GM21390 (cell line): Measurements from ENCODE around the gene OR3A3.
"Not testable (repeated sequence)": the region's sequence is repeated elsewhere in the genome, so short reads cannot be mapped to it uniquely, and the experiment has no call there.

Experiments
- ATAC-seq: cut with Tn5 transposase; IDR thresholded peaks from one replicate; pipeline ENCODE4 v1.9.1; 2021; ENCODE audit not compliant: unreplicated experiment

Gene OR3A3

GRCh38 chr17:3411070-3411469 is at the start of gene OR3A3:
OR3A3 (plus strand) TSS chr17:3411370.
- no peak for ATAC-seq

GRCh38 chr17:3371167-3371566 is 40.0 kb upstream of the OR3A3 start:
- ATAC-seq: not testable (repeated sequence)

- ATAC-seq: no peak
Observed at GRCh38 chr17:3378321-3378720, 32.8 kb upstream of the OR3A3 start.

- ATAC-seq: no peak
Observed at GRCh38 chr17:3381957-3382356, 29.2 kb upstream of the OR3A3 start.

- ATAC-seq: no peak
Observed at GRCh38 chr17:3385869-3386816, 25.0 kb upstream of the OR3A3 start, which contains the start of gene OR3A2. OR3A2 (minus strand) TSS chr17:3386308.

GRCh38 chr17:3389791-3390190 is 21.4 kb upstream of the OR3A3 start:
- ATAC-seq: no peak

GRCh38 chr17:3397801-3398200 is 13.4 kb upstream of the OR3A3 start:
- not testable (repeated sequence) for ATAC-seq

GRCh38 chr17:3398310-3398709 is 12.9 kb upstream of the OR3A3 start, which contains the start of gene OR1E1:
OR1E1 (minus strand) TSS chr17:3398410; CDS start chr17:3398410, 0 bp downstream.
- no peak for ATAC-seq

- ATAC-seq: no peak
Observed at GRCh38 chr17:3400055-3400454, 11.1 kb upstream of the OR3A3 start.

- ATAC-seq: no peak
Observed at GRCh38 chr17:3401786-3402185, 9.4 kb upstream of the OR3A3 start.

GRCh38 chr17:3403856-3404255 is 7.3 kb upstream of the OR3A3 start:
- ATAC-seq: not testable (repeated sequence)

- ATAC-seq: not testable (repeated sequence)
Observed at GRCh38 chr17:3412216-3412615, 1.0 kb downstream of the OR3A3 start.

- ATAC-seq: no peak
Observed at GRCh38 chr17:3415610-3416009, 4.4 kb downstream of the OR3A3 start.

GRCh38 chr17:3418222-3418621 is 7.1 kb downstream of the OR3A3 start:
- no peak for ATAC-seq

GRCh38 chr17:3433215-3433614 is 22.0 kb downstream of the OR3A3 start:
- not testable (repeated sequence) for ATAC-seq

GRCh38 chr17:3433741-3434140 is 22.6 kb downstream of the OR3A3 start, which contains the start of gene OR1E2:
OR1E2 (minus strand) TSS chr17:3433841; CDS start chr17:3433841, 0 bp downstream.
- ATAC-seq: no peak

GRCh38 chr17:3438368-3438767 is 27.2 kb downstream of the OR3A3 start:
- ATAC-seq: no peak

GRCh38 chr17:3440451-3440850 is 29.3 kb downstream of the OR3A3 start:
- no peak for ATAC-seq

GRCh38 chr17:3447625-3448024 is 36.5 kb downstream of the OR3A3 start:
- no peak for ATAC-seq

- ATAC-seq: no peak
Observed at GRCh38 chr17:3448059-3448665, 37.0 kb downstream of the OR3A3 start.

GRCh38 chr17:3466355-3466754 is 55.2 kb downstream of the OR3A3 start:
- ATAC-seq: not testable (repeated sequence)

GRCh38 chr17:3469529-3469928 is 58.4 kb downstream of the OR3A3 start:
- ATAC-seq: no peak
